IMR-90 (cell line): ENCODE results near the gene CRB1. TPM values are rescaled to one million over a fixed set of nuclear protein-coding genes. Genes with fewer than 3 reads are reported as not detected.

Experiments
- ATAC-seq: fragments of 200-7000 bp; cut with Tn5 transposase; 2 replicates; pipeline ENCODE4 v1.9.1; 2020; ENCODE audit warnings: low read depth, mild to moderate bottlenecking, moderate library complexity
- BruUV-seq: library from RNA; stranded (reverse); fragments of 400-500 nt; replicated peaks from 2 replicates; lab custom pipeline; 2021; lab: Mats Ljungman, UMichigan
- CTCF ChIA-PET: fragments of 300-600 bp; formaldehyde crosslinking; extraction: SDS; loops from one replicate; lab custom pipeline; 2021; ENCODE audit warnings: antibody characterized with exemption; lab: Yijun Ruan, JAX
- POLR2A ChIA-PET: fragments of 300-600 bp; sonication (Branson Sonifier 250); formaldehyde crosslinking; loops from one replicate; lab custom pipeline; 2022; ENCODE audit warnings: antibody characterized with exemption; ENCODE audit not compliant: unreplicated experiment; lab: Charles Lee
- DNase-seq: peaks from one replicate; pipeline ENCODE4 v3.0.0; 2013
- H2AFZ ChIP-seq: replicated peaks from 2 replicates; pipeline ENCODE3; 2013; ENCODE audit warnings: low read length, mild to moderate bottlenecking; ENCODE audit not compliant: poor library complexity
- H2AK5ac ChIP-seq: 2 replicates; pipeline ENCODE4 v1.6.1; 2013; ENCODE audit warnings: low read depth, low read length, inconsistent platforms
- H2AK9ac ChIP-seq: replicated peaks from 2 replicates; pipeline ENCODE3; 2013; ENCODE audit warnings: mild to moderate bottlenecking, low read depth, low read length, moderate library complexity; ENCODE audit not compliant: poor library complexity
- H2BK120ac ChIP-seq: 2 replicates; pipeline ENCODE4 v1.6.1; 2013; ENCODE audit warnings: low read depth, low read length, inconsistent platforms
- H2BK15ac ChIP-seq: 3 replicates; pipeline ENCODE4 v1.6.1; 2013; ENCODE audit warnings: low read depth, low read length, inconsistent platforms
- H2BK20ac ChIP-seq: 2 replicates; pipeline ENCODE4 v1.6.1; 2013; ENCODE audit warnings: low read depth, mild to moderate bottlenecking, inconsistent platforms, low read length, moderate library complexity
- H2BK5ac ChIP-seq: 2 replicates; pipeline ENCODE4 v1.6.1; 2013; ENCODE audit warnings: mild to moderate bottlenecking, low read depth, low read length, inconsistent platforms; ENCODE audit not compliant: poor library complexity, severe bottlenecking
- H3K14ac ChIP-seq: replicated peaks from 2 replicates; pipeline ENCODE4 v1.6.1; 2013; ENCODE audit warnings: low read depth, low read length, inconsistent platforms
- H3K18ac ChIP-seq: 2 replicates; pipeline ENCODE4 v1.6.1; 2013; ENCODE audit warnings: low read depth, low read length, control low read depth
- H3K23ac ChIP-seq: 2 replicates; pipeline ENCODE4 v1.6.1; 2013; ENCODE audit warnings: low read depth, low read length, inconsistent platforms
- H3K27ac ChIP-seq: 2 replicates; pipeline ENCODE4 v1.5.1; 2013; ENCODE audit warnings: mild to moderate bottlenecking, control low read depth, low read length; ENCODE audit not compliant: insufficient read depth
- H3K27me3 ChIP-seq: 2 replicates; pipeline ENCODE4 v1.6.1; 2013; ENCODE audit warnings: low read length; ENCODE audit not compliant: control insufficient read depth, insufficient read depth
- H3K36me3 ChIP-seq: 2 replicates; pipeline ENCODE4 v1.6.1; 2013; ENCODE audit warnings: low read length, mixed read lengths; ENCODE audit not compliant: control insufficient read depth, insufficient read depth
- H3K4ac ChIP-seq: 2 replicates; pipeline ENCODE4 v1.6.1; 2013; ENCODE audit warnings: low read depth, low read length, inconsistent platforms
- H3K4me1 ChIP-seq: 2 replicates; pipeline ENCODE4 v1.6.1; 2013; ENCODE audit warnings: low read length, mixed read lengths; ENCODE audit not compliant: control insufficient read depth, insufficient read depth
- H3K4me2 ChIP-seq: 2 replicates; pipeline ENCODE4 v1.6.1; 2013; ENCODE audit warnings: low read depth, mild to moderate bottlenecking, control low read depth, low read length, moderate library complexity
- H3K4me3 ChIP-seq: 2 replicates; pipeline ENCODE4 v1.5.1; 2013; ENCODE audit warnings: low read depth, mild to moderate bottlenecking, control low read depth, low read length, moderate library complexity; ENCODE audit not compliant: insufficient read depth
- H3K56ac ChIP-seq: 2 replicates; pipeline ENCODE4 v1.6.1; 2013; ENCODE audit warnings: low read length, inconsistent platforms; ENCODE audit not compliant: insufficient read depth; ENCODE audit errors: extremely low read depth
- H3K79me1 ChIP-seq, 2 experiments: 2 replicates each; pipeline ENCODE4 v1.6.1; 2013; ENCODE audit warnings: low read length in 2 of 2, inconsistent platforms in 1 of 2, low read depth in 1 of 2
- H3K9ac ChIP-seq: 2 replicates; pipeline ENCODE4 v1.6.1; 2013; ENCODE audit warnings: low read depth, low read length, control low read depth
- H3K9me1 ChIP-seq: 2 replicates; pipeline ENCODE4 v1.6.1; 2013; ENCODE audit warnings: low read length, inconsistent platforms; ENCODE audit not compliant: insufficient read depth
- H3K9me3 ChIP-seq: 2 replicates; pipeline ENCODE4 v1.6.1; 2013; ENCODE audit warnings: low read length; ENCODE audit not compliant: control insufficient read depth, insufficient read depth
- H4K20me1 ChIP-seq: 2 replicates; pipeline ENCODE4 v1.6.1; 2013; ENCODE audit warnings: low read length, inconsistent platforms; ENCODE audit not compliant: insufficient read depth
- H4K5ac ChIP-seq: 2 replicates; pipeline ENCODE4 v1.6.1; 2013; ENCODE audit warnings: mild to moderate bottlenecking, low read depth, low read length, control low read depth
- H4K8ac ChIP-seq, 2 experiments: 2 replicates each; pipeline ENCODE4 v1.6.1; 2013; ENCODE audit warnings: low read depth in 2 of 2, low read length in 2 of 2, control low read depth in 1 of 2, inconsistent platforms in 1 of 2
- H4K91ac ChIP-seq: 2 replicates; pipeline ENCODE4 v1.6.1; 2013; ENCODE audit warnings: low read depth, low read length, inconsistent platforms; ENCODE audit not compliant: insufficient read depth
- CEBPB ChIP-seq: IDR thresholded peaks from 2 replicates; pipeline ENCODE4 v1.6.1; 2012; ENCODE audit warnings: low read depth, low read length, improper control_type of control experiment
- CHD1 ChIP-seq: IDR thresholded peaks from 2 replicates; pipeline ENCODE4 v1.6.1; 2012; ENCODE audit warnings: low read depth, low read length, improper control_type of control experiment
- CTCF ChIP-seq: conservative IDR thresholded peaks from 2 replicates; pipeline ENCODE4 v1.5.1; 2012; ENCODE audit warnings: mild to moderate bottlenecking, low read depth, low read length, improper control_type of control experiment
- ELK1 ChIP-seq: fragments of 150-350 bp; IDR thresholded peaks from 2 replicates; pipeline ENCODE4 v1.6.1; 2016; ENCODE audit warnings: low read depth, mild to moderate bottlenecking, low read length, moderate library complexity, borderline replicate concordance
- FOS ChIP-seq: fragments of 150-350 bp; IDR thresholded peaks from 2 replicates; pipeline ENCODE4 v1.6.1; 2016; ENCODE audit warnings: low read depth, low read length
- MXI1 ChIP-seq: IDR thresholded peaks from 2 replicates; pipeline ENCODE4 v1.6.1; 2012; ENCODE audit warnings: low read depth, mild to moderate bottlenecking, low read length, moderate library complexity, borderline replicate concordance
- RAD21 ChIP-seq: IDR thresholded peaks from 2 replicates; pipeline ENCODE4 v1.6.1; 2012; ENCODE audit warnings: low read length, improper control_type of control experiment
- RCOR1 ChIP-seq: IDR thresholded peaks from 2 replicates; pipeline ENCODE4 v1.6.1; 2012; ENCODE audit warnings: mild to moderate bottlenecking, low read length, improper control_type of control experiment; ENCODE audit not compliant: insufficient replicate concordance
- RFX5 ChIP-seq: IDR thresholded peaks from 2 replicates; pipeline ENCODE4 v1.8.0; 2012; ENCODE audit warnings: low read depth, mild to moderate bottlenecking, low read length, moderate library complexity
- WGBS, 2 experiments: methylation state at CpG; one replicate each; pipeline versions ENCODE4 v1.1.5 to v1.1.7; 2013; ENCODE audit warnings: missing lambda C conversion rate in 2 of 2; ENCODE audit not compliant: insufficient read length in 1 of 2; ENCODE audit errors: extremely low coverage in 2 of 2; 5-methylcytosine and 5-hydroxymethylcytosine counted together
- dilution Hi-C: fragments of 300-500 bp; cut with HindIII; formaldehyde crosslinking; loops from one replicate; pipeline ENCODE4 v1.14.3; 2018; ENCODE audit warnings: low sequenced_read_pairs; ENCODE audit not compliant: unreplicated experiment
- in situ Hi-C: fragments of 300-500 bp; cut with MboI; formaldehyde crosslinking; loops from 3 replicates; pipeline ENCODE4 v1.14.3; 2019; ENCODE audit warnings: low sequenced_read_pairs, inconsistent platforms, mixed read lengths
- intact Hi-C: fragments of 100-400 bp; cut with micrococcal nuclease; formaldehyde crosslinking; loops from 2 replicates; pipeline ENCODE4 v1.10.0; 2022
- polyA plus RNA-seq, 3 experiments: library from polyadenylated mRNA; depleted of rRNA; stranded (reverse); fragments of >200 nt; gene quantifications; 2 replicates each; pipeline ENCODE4 v1.2.3, GENCODE V29; 2012; ENCODE audit warnings: low replicate concordance in 1 of 3
- total RNA-seq: library from RNA; depleted of rRNA; stranded (reverse); fragments of >200 nt; gene quantifications from 2 replicates; pipeline ENCODE4 v1.2.3, GENCODE V29; 2012

Gene CRB1
- total and polyA plus RNA-seq, 2 of the 4 experiments (the other 2 are of a cell fraction) = not detected

- no peak for ATAC-seq
- H3K18ac ChIP-seq = no peak overlapping the region
These were observed 132.5 kb downstream of the CRB1 start for GRCh38 chr1:197400522-197400902.

More at GRCh38 chr1:197400522-197400902, 132.5 kb downstream of the CRB1 start:
- H3K27ac ChIP-seq = no peak overlapping the region
- no peak overlapping the region for H4K5ac ChIP-seq
- in situ Hi-C loops (no loop called here), dilution Hi-C loops (no loop called here), intact Hi-C loops (loop anchor here (10.0 kb wide), 1 partner anchor 514 kb away; the partner anchor contains the start of gene LHX9)
- no peak overlapping the region for H4K8ac ChIP-seq
- DNase-seq = no peak
- H3K9ac ChIP-seq = no peak overlapping the region
- H3K56ac ChIP-seq = no peak overlapping the region
- no peaks in the 10 kb centered on the region for H3K79me1 ChIP-seq
- H3K14ac ChIP-seq = no peak overlapping the region
- H3K9me3 ChIP-seq = no peaks in the 10 kb centered on the region
- no peak overlapping the region for H2BK20ac ChIP-seq
- no peaks in the 10 kb centered on the region for H3K4me1 ChIP-seq
- BruUV-seq = no TSS peak
- CTCF ChIA-PET = interaction anchor here (0.6 to 1.1 kb wide), 3 partner anchors 9 to 79 kb away, joined by 3 read pairs; no protein-coding TSS in a partner anchor
- no peak for TF ChIP-seq MXI1
- no peak for TF ChIP-seq CHD1
- TF ChIP-seq RCOR1 = no peak
- TF ChIP-seq FOS = no peak
- TF ChIP-seq CTCF = no peak
- TF ChIP-seq CEBPB = no peak
- TF ChIP-seq RAD21 = no peak
- no peak for TF ChIP-seq RFX5
- TF ChIP-seq ELK1 = no peak
- WGBS, 2 experiments = no CpG with 5 or more reads among the region's 2 CpGs
- no peak overlapping the region for H2AFZ ChIP-seq
- no peak overlapping the region for H2AK5ac ChIP-seq
- no peak overlapping the region for H4K91ac ChIP-seq
- no peaks in the 10 kb centered on the region; the same call in 1 of the 2 replicates for H3K27me3 ChIP-seq
- no peak overlapping the region for H2AK9ac ChIP-seq
- H3K23ac ChIP-seq = no peak overlapping the region
- H2BK15ac ChIP-seq = no peak overlapping the region
- POLR2A ChIA-PET = no interaction called here
- no peaks in the 10 kb centered on the region for H3K9me1 ChIP-seq
- no peak overlapping the region for H3K4ac ChIP-seq
- H2BK5ac ChIP-seq = no peak overlapping the region
- H4K20me1 ChIP-seq = no peaks in the 10 kb centered on the region
- no peaks in the 10 kb centered on the region for H3K36me3 ChIP-seq
- no peak overlapping the region for H3K4me3 ChIP-seq
- no peak overlapping the region for H3K4me2 ChIP-seq
- no peak overlapping the region for H2BK120ac ChIP-seq
